ENCODE measurements around the gene BACH2.

DNA sequence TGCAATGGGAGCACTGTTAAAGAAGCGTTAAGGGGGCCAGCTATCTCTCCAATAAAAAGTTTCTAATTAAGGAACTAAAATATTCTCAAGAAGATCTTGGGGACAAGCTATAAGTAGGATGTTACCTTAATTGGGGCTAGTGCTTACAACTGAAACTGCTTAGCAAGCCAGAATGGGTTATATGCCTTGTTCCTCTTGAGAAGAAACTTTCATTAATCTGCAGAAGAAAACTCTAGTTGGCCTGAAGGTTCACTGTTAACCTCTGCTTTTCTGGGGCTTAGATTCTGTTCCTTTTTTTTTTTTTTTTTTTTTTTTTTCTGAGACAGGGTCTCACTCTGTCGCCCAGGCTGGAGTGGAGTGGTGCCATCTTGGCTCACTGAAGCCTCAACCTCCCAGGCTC, 82.2 kb downstream of the BACH2 start:
- TF ChIP-seq, protein P1, sequence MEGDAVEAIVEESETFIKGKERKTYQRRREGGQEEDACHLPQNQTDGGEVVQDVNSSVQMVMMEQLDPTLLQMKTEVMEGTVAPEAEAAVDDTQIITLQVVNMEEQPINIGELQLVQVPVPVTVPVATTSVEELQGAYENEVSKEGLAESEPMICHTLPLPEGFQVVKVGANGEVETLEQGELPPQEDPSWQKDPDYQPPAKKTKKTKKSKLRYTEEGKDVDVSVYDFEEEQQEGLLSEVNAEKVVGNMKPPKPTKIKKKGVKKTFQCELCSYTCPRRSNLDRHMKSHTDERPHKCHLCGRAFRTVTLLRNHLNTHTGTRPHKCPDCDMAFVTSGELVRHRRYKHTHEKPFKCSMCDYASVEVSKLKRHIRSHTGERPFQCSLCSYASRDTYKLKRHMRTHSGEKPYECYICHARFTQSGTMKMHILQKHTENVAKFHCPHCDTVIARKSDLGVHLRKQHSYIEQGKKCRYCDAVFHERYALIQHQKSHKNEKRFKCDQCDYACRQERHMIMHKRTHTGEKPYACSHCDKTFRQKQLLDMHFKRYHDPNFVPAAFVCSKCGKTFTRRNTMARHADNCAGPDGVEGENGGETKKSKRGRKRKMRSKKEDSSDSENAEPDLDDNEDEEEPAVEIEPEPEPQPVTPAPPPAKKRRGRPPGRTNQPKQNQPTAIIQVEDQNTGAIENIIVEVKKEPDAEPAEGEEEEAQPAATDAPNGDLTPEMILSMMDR (conservative IDR thresholded peaks at IDR 0.05 in 1 of 2, IDR thresholded peaks at IDR 0.05 in 1 of 2; ENCODE audit: low read depth in 1 of 2, low read length in 2 of 2) = no peak
- no peak for TF ChIP-seq EZH2 (IDR thresholded peaks at IDR 0.05; ENCODE audit: low read length, missing control alignments)

All from fibroblast of lung (primary cell).